ENCODE measurements around the gene FYB1. TPM values are rescaled to one million over a fixed set of nuclear protein-coding genes. Genes with fewer than 3 reads are reported as not detected.
"Not testable (repeated sequence)": the region's sequence is repeated elsewhere in the genome, so short reads cannot be mapped to it uniquely, and the experiment has no call there.

Gene FYB1
- total RNA-seq, 1 donor from 2014 or later: not detected

GRCh38 chr5:39189292-39189955, 29.9 kb downstream of the FYB1 start:
- Mint-ChIP-seq H3K27ac (ENCODE audit: unreplicated experiment) (no peak overlapping the region), H3K27me3 (ENCODE audit: low read depth) (peaks cover 17% of the 10 kb centered on the region), H3K9me3 (ENCODE audit: low read depth) (no peaks in the 10 kb centered on the region), H3K36me3 (ENCODE audit: low read depth) (no peaks in the 10 kb centered on the region), H3K4me3 (ENCODE audit: unreplicated experiment) (no peak overlapping the region), H3K4me1 (ENCODE audit: low read depth) (no peaks in the 10 kb centered on the region)
- no peak for TF ChIP-seq CTCF (IDR thresholded peaks at IDR 0.05)
- DNase-seq (ENCODE audit: low spot score): no peak

- Mint-ChIP-seq H3K9me3 (ENCODE audit: low read depth) (no peaks in the 10 kb centered on the region), H3K27me3 (ENCODE audit: low read depth) (peaks cover 17% of the 10 kb centered on the region), H3K4me3 (ENCODE audit: unreplicated experiment) (no peak overlapping the region), H3K27ac (ENCODE audit: unreplicated experiment) (no peak overlapping the region), H3K36me3 (ENCODE audit: low read depth) (no peaks in the 10 kb centered on the region), H3K4me1 (ENCODE audit: low read depth) (no peaks in the 10 kb centered on the region)
- TF ChIP-seq CTCF (IDR thresholded peaks at IDR 0.05): no peak
- no peak for DNase-seq (ENCODE audit: low spot score)
These were observed 31.3 kb downstream of the FYB1 start for GRCh38 chr5:39187831-39188731.

- Mint-ChIP-seq H3K4me3 (ENCODE audit: unreplicated experiment) (no peak overlapping the region), H3K27me3 (ENCODE audit: low read depth) (peaks cover 17% of the 10 kb centered on the region), H3K27ac (ENCODE audit: unreplicated experiment) (no peak overlapping the region), H3K36me3 (ENCODE audit: low read depth) (no peaks in the 10 kb centered on the region), H3K9me3 (ENCODE audit: low read depth) (no peaks in the 10 kb centered on the region), H3K4me1 (ENCODE audit: low read depth) (no peaks in the 10 kb centered on the region)
- TF ChIP-seq CTCF (IDR thresholded peaks at IDR 0.05): no peak
- no peak for DNase-seq (ENCODE audit: low spot score)
These were observed 32.4 kb downstream of the FYB1 start for GRCh38 chr5:39186722-39187539.

- H3K4me1 Mint-ChIP-seq (ENCODE audit: low read depth): no peaks in the 10 kb centered on the region
- H3K27ac Mint-ChIP-seq (ENCODE audit: unreplicated experiment): no peak overlapping the region
- no peak for TF ChIP-seq CTCF (IDR thresholded peaks at IDR 0.05)
- no peaks in the 10 kb centered on the region for H3K9me3 Mint-ChIP-seq (ENCODE audit: low read depth)
- peaks cover 19% of the 10 kb centered on the region for H3K27me3 Mint-ChIP-seq (ENCODE audit: low read depth)
- no peak for DNase-seq (ENCODE audit: low spot score)
- no peak overlapping the region for H3K4me3 Mint-ChIP-seq (ENCODE audit: unreplicated experiment)
- no peaks in the 10 kb centered on the region for H3K36me3 Mint-ChIP-seq (ENCODE audit: low read depth)
These were observed 33.1 kb downstream of the FYB1 start for GRCh38 chr5:39186289-39186688.

- peaks cover 17% of the 10 kb centered on the region for H3K27me3 Mint-ChIP-seq (ENCODE audit: low read depth)
These were observed 33.6 kb downstream of the FYB1 start for GRCh38 chr5:39185761-39186160.

GRCh38 chr5:39179561-39179960, 39.8 kb downstream of the FYB1 start:
- H3K4me1 Mint-ChIP-seq (ENCODE audit: low read depth); DNase-seq (ENCODE audit: low spot score); H3K9me3 Mint-ChIP-seq (ENCODE audit: low read depth); H3K27me3 Mint-ChIP-seq (ENCODE audit: low read depth); H3K4me3 Mint-ChIP-seq (ENCODE audit: unreplicated experiment); H3K36me3 Mint-ChIP-seq (ENCODE audit: low read depth); H3K27ac Mint-ChIP-seq (ENCODE audit: unreplicated experiment): not testable (repeated sequence)

More at GRCh38 chr5:39185761-39186160, 33.6 kb downstream of the FYB1 start:
- no peak for DNase-seq (ENCODE audit: low spot score)
- no peak for TF ChIP-seq CTCF (IDR thresholded peaks at IDR 0.05)
- no peaks in the 10 kb centered on the region for H3K36me3 Mint-ChIP-seq (ENCODE audit: low read depth)
- no peak overlapping the region for H3K27ac Mint-ChIP-seq (ENCODE audit: unreplicated experiment)
- no peak overlapping the region for H3K4me3 Mint-ChIP-seq (ENCODE audit: unreplicated experiment)
- H3K9me3 Mint-ChIP-seq (ENCODE audit: low read depth): no peaks in the 10 kb centered on the region
- H3K4me1 Mint-ChIP-seq (ENCODE audit: low read depth): no peaks in the 10 kb centered on the region

All from chondrocyte (in vitro differentiated cells).